Type B pancreatic cell (in vitro differentiated cells): ENCODE data around the gene RER1. TPM values are rescaled to one million over a fixed set of nuclear protein-coding genes. Genes with fewer than 3 reads are reported as not detected.

ENCODE experiments used
- DNase-seq: peaks from one replicate; pipeline ENCODE4 v3.0.0; 2021; ENCODE audit warnings: mixed read lengths; ENCODE audit not compliant: unreplicated experiment; ENCODE audit errors: extremely low spot score
- H3K27ac Mint-ChIP-seq: 2 replicates; pipeline ENCODE4 v1.8.0; 2021; ENCODE audit warnings: mild to moderate bottlenecking, mixed read lengths
- H3K27me3 Mint-ChIP-seq: 2 replicates; pipeline ENCODE4 v1.8.0; 2021; ENCODE audit warnings: mixed read lengths
- H3K36me3 Mint-ChIP-seq: 2 replicates; pipeline ENCODE4 v1.8.0; 2021; ENCODE audit warnings: mixed read lengths
- H3K4me1 Mint-ChIP-seq: one replicate; pipeline ENCODE4 v1.8.0; 2021; ENCODE audit warnings: mixed read lengths; ENCODE audit not compliant: unreplicated experiment
- H3K4me3 Mint-ChIP-seq: 2 replicates; pipeline ENCODE4 v1.8.0; 2021; ENCODE audit warnings: mild to moderate bottlenecking, mixed read lengths
- H3K9me3 Mint-ChIP-seq: 2 replicates; pipeline ENCODE4 v1.8.0; 2021; ENCODE audit warnings: mixed read lengths
- CTCF ChIP-seq: fragments of 200-600 bp; sonication (generic); conservative IDR thresholded peaks from 2 replicates; pipeline ENCODE4 v1.5.0; 2021; ENCODE audit warnings: antibody characterized with exemption, mild to moderate bottlenecking
- total RNA-seq: library from RNA; stranded (reverse); gene quantifications from 2 replicates; pipeline ENCODE4 v1.2.1, GENCODE V29; 2021; ENCODE audit warnings: low replicate concordance

The RER1 gene
- total RNA-seq, 1 donor from 2014 or later: 126 TPM

GRCh38 chr1:2352341-2352896 is 39.2 kb upstream of the RER1 start:
- H3K4me1 Mint-ChIP-seq: peaks cover 9% of the 10 kb centered on the region
- no peaks in the 10 kb centered on the region for H3K27me3 Mint-ChIP-seq
- no peak overlapping the region for H3K27ac Mint-ChIP-seq
- no peaks in the 10 kb centered on the region for H3K9me3 Mint-ChIP-seq
- TF ChIP-seq CTCF: no peak
- no peak overlapping the region for H3K4me3 Mint-ChIP-seq
- DNase-seq: no peak
- H3K36me3 Mint-ChIP-seq: no peaks in the 10 kb centered on the region

- Mint-ChIP-seq H3K9me3 (no peaks in the 10 kb centered on the region), H3K4me1 (peaks cover 9% of the 10 kb centered on the region), H3K27me3 (no peaks in the 10 kb centered on the region), H3K36me3 (no peaks in the 10 kb centered on the region), H3K27ac (no peak overlapping the region), H3K4me3 (no peak overlapping the region)
- no peak for DNase-seq
- TF ChIP-seq CTCF: no peak
These were observed 38.6 kb upstream of the RER1 start for GRCh38 chr1:2352897-2353550.

GRCh38 chr1:2353551-2354438 is 37.8 kb upstream of the RER1 start:
- no peak overlapping the region for H3K27ac Mint-ChIP-seq
- TF ChIP-seq CTCF: no peak

GRCh38 chr1:2354511-2355372 is 36.9 kb upstream of the RER1 start:
- no peak for TF ChIP-seq CTCF
- no peaks in the 10 kb centered on the region for H3K27me3 Mint-ChIP-seq
- no peak overlapping the region for H3K4me3 Mint-ChIP-seq
- peaks cover 2% of the 10 kb centered on the region for H3K4me1 Mint-ChIP-seq
- H3K9me3 Mint-ChIP-seq: no peaks in the 10 kb centered on the region
- DNase-seq: no peak
- H3K27ac Mint-ChIP-seq: no peak overlapping the region
- no peaks in the 10 kb centered on the region for H3K36me3 Mint-ChIP-seq

More at GRCh38 chr1:2353551-2354438, 37.8 kb upstream of the RER1 start:
- Mint-ChIP-seq H3K36me3 (no peaks in the 10 kb centered on the region), H3K9me3 (no peaks in the 10 kb centered on the region), H3K4me1 (peaks cover 9% of the 10 kb centered on the region), H3K27me3 (no peaks in the 10 kb centered on the region), H3K4me3 (no peak overlapping the region)
- DNase-seq: no peak
